HL-60 (cell line): Measurements from ENCODE around the gene PPL.

ENCODE experiments used
- DNase-seq, 2 experiments: peaks; one replicate each; pipeline ENCODE4 v3.0.0-alpha.2; 2010 to 2020; ENCODE audit warnings: low read depth in 1 of 2, low spot score in 1 of 2
- H3K27ac ChIP-seq: fragments of 250-450 bp; sonication (Bioruptor Pico); replicated peaks from 2 replicates; pipeline ENCODE4 v1.5.1; 2020; ENCODE audit warnings: mild to moderate bottlenecking, moderate library complexity
- H3K27me3 ChIP-seq: fragments of 250-450 bp; sonication (Bioruptor Pico); 2 replicates; pipeline ENCODE4 v1.5.1; 2021; ENCODE audit warnings: mild to moderate bottlenecking, moderate library complexity; ENCODE audit not compliant: insufficient read depth, poor library complexity, severe bottlenecking
- H3K4me3 ChIP-seq: replicated peaks from 2 replicates; pipeline ENCODE4 v1.5.1; 2011; ENCODE audit warnings: mild to moderate bottlenecking, control low read depth, low read length; ENCODE audit not compliant: insufficient read depth
- CTCF ChIP-seq: IDR thresholded peaks from one replicate; pipeline ENCODE4 v1.5.1; 2011; ENCODE audit warnings: low read length, control low read depth, inconsistent platforms; ENCODE audit not compliant: insufficient read depth
- GABPA ChIP-seq: IDR thresholded peaks from 2 replicates; pipeline ENCODE4 v1.6.1; 2012; ENCODE audit warnings: low read depth
- POLR2AphosphoS5 ChIP-seq: IDR thresholded peaks from 2 replicates; pipeline ENCODE4 v1.6.1; 2012; ENCODE audit warnings: low read depth
- REST ChIP-seq: IDR thresholded peaks from 2 replicates; pipeline ENCODE4 v1.6.1; 2012; ENCODE audit warnings: low read depth; ENCODE audit not compliant: insufficient replicate concordance
- SPI1 ChIP-seq: IDR thresholded peaks from 2 replicates; pipeline ENCODE4 v1.6.1; 2012; ENCODE audit warnings: low read depth, mild to moderate bottlenecking, borderline replicate concordance

The PPL gene

GRCh38 chr16:4866586-4866985 is 70.4 kb downstream of the PPL start:
- DNase-seq = no peak
- H3K27me3 ChIP-seq = no peaks in the 10 kb centered on the region
- H3K27ac ChIP-seq = no peak overlapping the region
- TF ChIP-seq CTCF = no peak
- TF ChIP-seq REST = no peak
- no peak overlapping the region for H3K4me3 ChIP-seq

- Histone ChIP-seq H3K27ac (no peak overlapping the region), H3K4me3 (no peak overlapping the region), H3K27me3 (no peaks in the 10 kb centered on the region)
- TF ChIP-seq GABPA (no peak), SPI1 (no peak), POLR2AphosphoS5 (no peak), REST (no peak)
- DNase-seq = no peak
These were observed 71.6 kb downstream of the PPL start for GRCh38 chr16:4865231-4865860.

- DNase-seq = no peak
- TF ChIP-seq POLR2AphosphoS5 = no peak
- no peak for TF ChIP-seq GABPA
- no peak for TF ChIP-seq REST
- no peak for TF ChIP-seq CTCF
- no peak for TF ChIP-seq SPI1
- Histone ChIP-seq H3K4me3 (no peak overlapping the region), H3K27ac (no peak overlapping the region), H3K27me3 (no peaks in the 10 kb centered on the region)
These were observed 72.2 kb downstream of the PPL start for GRCh38 chr16:4864728-4865127.
